Peyer's patch (tissue), 4 donors: ENCODE results near the gene PDE4D. TPM values are rescaled to one million over a fixed set of nuclear protein-coding genes. Genes with fewer than 3 reads are reported as not detected.

Experiments
- DNase-seq, 3 donors: peaks; one replicate each; pipeline ENCODE4 v3.0.0-alpha.2; 2017 to 2019
- H3K27ac ChIP-seq, 4 donors: fragments of 200-600 bp; sonication (generic); one replicate each; pipeline ENCODE4 v1.5.1; 2016 to 2019
- H3K27me3 ChIP-seq, 2 donors: fragments of 200-600 bp; sonication (generic); one replicate each; pipeline ENCODE4 v1.5.1; 2019
- H3K36me3 ChIP-seq, 3 donors: fragments of 200-600 bp; sonication (generic); one replicate each; pipeline ENCODE4 v1.5.1; 2016 to 2019
- H3K4me1 ChIP-seq, 4 donors: fragments of 200-600 bp; sonication (generic); one replicate each; pipeline ENCODE4 v1.5.1; 2016 to 2019
- H3K4me3 ChIP-seq, 4 donors: fragments of 200-600 bp; sonication (generic); 1 replicate in 3 of 4; 2 replicates in 1 of 4; pipeline ENCODE4 v1.5.1; 2016 to 2019; ENCODE audit warnings: mild to moderate bottlenecking in 1 of 4
- H3K9me3 ChIP-seq, 4 donors: fragments of 200-600 bp; sonication (generic); one replicate each; pipeline ENCODE4 v1.5.1; 2016 to 2019; ENCODE audit warnings: mild to moderate bottlenecking in 1 of 4
- CTCF ChIP-seq, 6 experiments: fragments of 450-650 bp in 4 of 6; fragments of 200-600 bp in 2 of 6; sonication (generic) in 1 of 6; IDR thresholded peaks; one replicate each; pipeline ENCODE4 v1.5.1; 2017 to 2019; ENCODE audit warnings: antibody characterized with exemption in 6 of 6, mild to moderate bottlenecking in 3 of 6, moderate library complexity in 1 of 6
- POLR2A ChIP-seq, 2 donors: fragments of 450-650 bp; IDR thresholded peaks; one replicate each; pipeline ENCODE4 v1.5.1; 2017; ENCODE audit warnings: antibody characterized with exemption in 2 of 2, mild to moderate bottlenecking in 2 of 2, moderate library complexity in 2 of 2
- total RNA-seq, 4 donors: library from RNA; depleted of rRNA; stranded (reverse); fragments of >200 nt; gene quantifications; one replicate each; pipeline ENCODE4 v1.1.0, GENCODE V29; 2016

PDE4D gene
- 10 to 100 TPM; 19.8 to 89.1 (median 43.9) TPM for total RNA-seq

- TF ChIP-seq CTCF (IDR thresholded peaks at IDR 0.05) (no peak), POLR2A (IDR thresholded peaks at IDR 0.05) (no peak)
- peak in 2 of 3 donors; percentile 51 to 52 for DNase-seq
- Histone ChIP-seq H3K27ac (no peak within 1 kb of the TSS), H3K36me3 (no peaks in the 10 kb centered on the region), H3K9me3 (no peaks in the 10 kb centered on the region), H3K4me3 (peak within 1 kb of the TSS in 2 of 4 donors; percentile 21 to 35), H3K27me3 (peaks cover 0 to 8% of the 10 kb centered on the region in 2 donors), H3K4me1 (peaks cover 0 to 8% (median 0%) of the 10 kb centered on the region in 4 donors)
Measured at GRCh38 chr5:59893429-59894227, at the start of gene PDE4D. TSS of gene PDE4D (minus strand) at chr5:59893726.

- TF ChIP-seq CTCF (IDR thresholded peaks at IDR 0.05) = no peak
- no peak for TF ChIP-seq POLR2A (IDR thresholded peaks at IDR 0.05)
- H3K4me3 ChIP-seq = no peak overlapping the region
- no peak for DNase-seq
- H3K4me1 ChIP-seq = no peaks in the 10 kb centered on the region
- H3K9me3 ChIP-seq = no peaks in the 10 kb centered on the region
- H3K27ac ChIP-seq = no peak overlapping the region
- no peaks in the 10 kb centered on the region for H3K27me3 ChIP-seq
- no peaks in the 10 kb centered on the region for H3K36me3 ChIP-seq
Measured at GRCh38 chr5:59937633-59938032, 44.1 kb upstream of the PDE4D start.

GRCh38 chr5:59923465-59923864, 29.9 kb upstream of the PDE4D start:
- DNase-seq = no peak
- Histone ChIP-seq H3K4me1 (no peaks in the 10 kb centered on the region), H3K36me3 (no peaks in the 10 kb centered on the region), H3K9me3 (no peaks in the 10 kb centered on the region), H3K27me3 (no peaks in the 10 kb centered on the region), H3K4me3 (no peak overlapping the region), H3K27ac (no peak overlapping the region)
- peak in 3 of 6 experiments; percentile 19 to 35 (median 26) for TF ChIP-seq CTCF (IDR thresholded peaks at IDR 0.05)
- no peak for TF ChIP-seq POLR2A (IDR thresholded peaks at IDR 0.05)

GRCh38 chr5:59922220-59922619, 28.7 kb upstream of the PDE4D start:
- no peaks in the 10 kb centered on the region for H3K36me3 ChIP-seq
- H3K27me3 ChIP-seq = no peaks in the 10 kb centered on the region
- no peak overlapping the region for H3K27ac ChIP-seq
- no peaks in the 10 kb centered on the region for H3K9me3 ChIP-seq
- no peak overlapping the region for H3K4me3 ChIP-seq
- DNase-seq = no peak
- no peaks in the 10 kb centered on the region for H3K4me1 ChIP-seq
- no peak for TF ChIP-seq POLR2A (IDR thresholded peaks at IDR 0.05)
- no peak for TF ChIP-seq CTCF (IDR thresholded peaks at IDR 0.05)

GRCh38 chr5:59921816-59922215, 28.3 kb upstream of the PDE4D start:
- H3K4me1 ChIP-seq = no peaks in the 10 kb centered on the region
- DNase-seq = no peak
- no peaks in the 10 kb centered on the region for H3K9me3 ChIP-seq
- H3K27ac ChIP-seq = no peak overlapping the region
- H3K27me3 ChIP-seq = no peaks in the 10 kb centered on the region
- TF ChIP-seq CTCF (IDR thresholded peaks at IDR 0.05) = no peak
- H3K36me3 ChIP-seq = no peaks in the 10 kb centered on the region
- H3K4me3 ChIP-seq = no peak overlapping the region
